ENCODE results near the gene FSIP1.

Gene FSIP1

DNA sequence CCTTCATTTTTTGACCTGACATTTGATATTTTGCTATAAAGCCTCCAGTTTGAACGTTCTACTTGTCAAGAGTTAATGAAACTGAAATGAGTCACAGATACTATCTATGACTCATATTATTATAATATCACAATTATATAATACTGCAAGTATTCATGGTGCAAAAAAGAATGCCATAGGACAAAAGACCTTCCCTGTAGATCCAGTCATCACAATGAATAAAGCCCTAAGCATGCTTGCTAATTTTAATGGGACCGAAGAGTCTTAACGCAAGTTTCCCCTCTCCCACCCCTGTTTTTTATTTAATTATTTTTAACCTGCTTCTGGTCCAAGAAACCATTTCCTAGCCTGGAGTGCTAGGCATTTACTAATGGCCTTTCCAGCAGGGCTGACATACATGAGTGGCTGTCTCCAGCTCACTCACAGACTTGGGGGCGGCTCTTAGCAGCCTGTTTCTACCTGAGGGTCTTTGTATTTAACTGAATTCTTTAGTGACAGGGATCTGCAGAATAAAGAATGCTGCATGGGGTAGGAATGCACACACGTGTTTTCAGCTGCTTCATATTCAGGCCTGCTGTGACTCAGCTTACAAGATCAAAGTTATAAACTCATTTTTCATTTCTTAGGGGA, 140.5 kb downstream of the FSIP1 start:
- DNase-seq: no peak

DNA sequence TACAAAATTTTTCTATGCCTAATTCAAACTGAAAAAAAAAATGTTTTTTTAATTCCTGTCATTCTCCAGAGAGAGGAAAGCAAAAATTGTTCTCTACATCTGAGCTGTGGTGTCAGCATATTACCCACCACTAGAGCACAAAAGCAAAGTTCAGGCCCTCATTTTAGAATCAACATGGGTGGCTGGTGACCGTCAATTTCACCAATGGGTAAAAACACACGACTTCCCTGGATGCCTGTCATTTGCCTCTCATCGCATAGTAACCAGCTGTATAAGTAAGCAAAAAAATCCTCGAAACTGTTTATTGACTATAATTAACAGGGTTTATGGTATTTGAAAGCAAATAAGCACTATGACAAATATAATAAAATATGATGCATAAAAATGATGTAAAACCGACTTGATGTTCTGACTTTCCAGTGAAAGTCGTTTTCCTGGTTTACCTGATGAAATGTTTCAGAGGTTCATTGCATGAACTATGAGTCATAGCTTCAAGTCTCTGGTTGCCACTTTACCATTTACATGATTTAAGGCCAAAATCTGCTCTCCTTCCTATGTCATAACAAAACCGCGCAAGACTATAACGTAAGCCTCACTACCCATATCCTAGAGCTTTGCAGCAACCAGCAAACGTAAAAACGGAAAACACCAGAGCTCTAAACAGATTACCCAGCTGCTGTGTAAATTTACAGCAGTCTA, 141.3 kb downstream of the FSIP1 start:
- no peak for DNase-seq

DNA sequence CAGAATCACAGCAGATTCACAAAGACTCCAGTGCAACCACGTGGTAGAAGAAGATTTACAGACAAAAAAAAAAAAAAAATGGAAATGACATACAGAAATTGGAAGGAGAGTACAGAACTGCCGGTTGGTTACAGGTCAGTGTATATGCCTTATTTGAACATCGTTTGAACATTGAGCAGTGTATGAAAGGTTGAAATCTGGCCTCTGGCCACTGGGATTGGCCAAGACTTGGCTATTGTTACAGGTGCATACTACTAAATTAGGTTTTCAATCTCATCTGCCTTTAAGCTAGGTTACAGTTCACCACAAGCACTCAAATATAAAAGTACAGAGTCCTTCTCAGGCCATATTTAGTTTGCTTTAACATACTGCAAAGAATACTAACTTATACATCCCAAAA, 142.0 kb downstream of the FSIP1 start:
- DNase-seq: no peak

DNA sequence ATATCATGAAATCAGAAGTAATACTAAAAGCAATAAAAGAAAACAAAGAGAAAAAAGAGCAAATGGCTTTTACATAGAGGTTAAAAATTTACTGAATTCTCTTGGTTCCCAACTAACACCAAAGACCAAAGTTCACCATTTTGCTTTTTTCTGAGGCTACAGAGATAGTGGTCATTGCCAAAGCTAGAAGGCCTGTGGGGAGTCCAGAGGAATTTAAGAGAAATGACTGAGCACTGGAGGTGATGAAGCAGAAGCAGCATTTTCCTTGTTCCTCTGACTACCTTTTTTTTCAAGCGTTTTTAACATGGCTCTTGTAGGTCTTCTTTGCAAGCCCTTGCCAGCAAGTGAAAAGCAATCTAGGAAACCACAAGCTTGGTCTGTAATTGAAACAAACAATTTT, 143.6 kb downstream of the FSIP1 start:
- DNase-seq: no peak

DNA sequence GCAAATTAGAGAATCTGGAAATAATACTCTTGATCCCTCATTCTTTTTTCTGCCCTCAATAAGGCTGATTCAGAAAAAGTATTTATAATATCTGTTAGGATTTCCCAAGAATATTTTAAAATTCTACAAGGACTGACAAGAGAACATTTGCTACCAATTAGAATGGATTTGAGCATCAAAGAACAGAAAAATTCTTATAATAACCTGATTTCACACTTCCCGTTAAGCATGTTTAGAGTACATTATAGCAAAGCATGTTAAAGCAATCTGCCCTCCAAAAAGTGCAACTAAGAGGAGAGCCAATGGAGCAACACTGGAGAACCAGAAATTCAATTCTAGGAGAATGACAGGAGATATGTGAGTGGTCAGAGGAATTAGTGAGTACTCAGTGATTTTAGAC, 144.6 kb downstream of the FSIP1 start:
- DNase-seq: no peak

DNA sequence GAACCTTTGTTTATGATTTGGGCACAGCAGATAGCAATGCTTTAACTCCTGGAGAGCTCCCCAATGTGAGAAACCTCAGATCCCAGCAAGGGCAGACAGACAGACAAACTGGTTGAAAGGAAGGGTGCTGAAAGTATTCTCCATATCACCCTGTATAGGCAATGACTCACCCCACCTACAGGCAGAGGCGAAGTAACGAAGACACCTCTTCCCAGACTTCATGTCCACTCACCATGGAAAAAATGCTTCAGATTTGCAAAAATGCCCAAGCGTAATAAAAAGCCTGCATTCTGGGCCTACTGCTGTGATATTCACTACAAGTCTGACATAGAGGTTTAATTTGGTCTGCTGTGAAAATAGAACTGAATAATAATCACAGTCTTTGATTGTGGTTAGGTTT, 151.3 kb downstream of the FSIP1 start:
- DNase-seq: no peak

DNA sequence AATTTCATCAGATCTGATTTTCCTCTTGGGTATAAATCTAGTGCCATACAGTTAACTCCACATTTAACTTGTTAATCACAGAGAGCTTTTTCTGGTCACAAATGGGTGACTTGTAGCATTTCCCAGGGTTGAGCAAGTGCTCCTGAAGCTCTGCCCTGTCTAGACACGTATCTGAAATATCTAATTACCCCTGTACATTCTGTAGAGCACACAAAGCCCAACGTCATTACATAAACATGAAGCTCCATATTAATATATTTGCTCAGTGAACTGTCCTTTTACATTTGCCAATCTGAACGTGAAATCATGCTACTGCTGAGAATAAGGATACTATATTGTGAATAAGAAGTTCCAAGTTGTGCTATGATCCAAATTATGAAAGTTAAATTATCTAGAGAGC, 152.7 kb downstream of the FSIP1 start:
- no peak for DNase-seq

DNA sequence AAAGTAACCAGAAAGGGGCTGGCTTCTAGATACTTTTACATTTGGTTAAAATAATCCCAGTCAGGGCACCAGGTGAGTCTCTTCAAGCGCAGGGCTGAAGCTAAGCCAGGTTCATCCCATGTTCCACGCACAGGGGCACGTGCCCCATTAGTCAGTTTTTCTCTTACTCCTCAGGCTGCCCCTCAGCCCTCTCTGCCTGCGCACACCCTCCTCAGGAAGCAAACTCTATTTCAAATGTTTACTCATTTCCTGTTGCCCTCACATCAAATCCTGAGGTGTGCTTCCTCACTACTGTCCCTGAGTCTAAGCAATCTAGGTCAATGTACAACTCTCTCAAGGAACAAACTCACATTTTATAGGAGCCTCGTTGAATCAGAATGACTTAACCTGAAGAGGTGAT, 153.3 kb downstream of the FSIP1 start:
- no peak for DNase-seq

DNA sequence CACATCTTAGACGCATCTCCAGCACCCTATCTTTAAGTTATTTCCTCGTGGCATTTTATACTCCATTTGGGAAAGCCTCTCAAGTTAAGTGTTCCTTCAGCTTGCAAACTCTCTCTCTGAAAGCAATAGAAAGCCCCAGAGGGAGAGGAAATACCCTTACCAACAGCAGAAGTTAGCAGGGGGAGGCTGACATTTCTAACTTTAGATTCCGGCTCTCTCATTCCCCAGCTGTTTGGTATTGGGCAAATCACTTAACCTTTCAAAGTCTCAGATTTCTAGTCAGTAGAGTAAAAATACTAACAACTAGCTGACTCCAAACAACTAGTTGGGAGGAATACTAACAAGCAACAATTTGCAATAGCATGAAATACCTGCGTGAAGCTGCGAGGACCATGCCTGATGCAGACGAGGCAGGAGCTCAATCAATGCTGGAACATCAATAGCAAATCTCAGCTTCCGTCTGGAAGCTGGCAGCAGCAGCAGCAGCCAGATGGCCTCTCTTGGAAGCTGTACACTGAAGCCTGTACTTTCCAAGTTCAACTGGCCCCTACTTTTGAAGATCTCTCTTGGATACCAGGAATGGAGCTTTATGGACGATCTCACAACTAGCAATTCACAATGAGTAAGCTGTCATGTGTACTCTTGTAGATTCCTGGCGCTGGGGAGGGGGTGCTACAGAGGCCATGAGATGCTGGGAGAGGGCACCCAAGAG, 153.9 kb downstream of the FSIP1 start:
- DNase-seq: no peak

DNA sequence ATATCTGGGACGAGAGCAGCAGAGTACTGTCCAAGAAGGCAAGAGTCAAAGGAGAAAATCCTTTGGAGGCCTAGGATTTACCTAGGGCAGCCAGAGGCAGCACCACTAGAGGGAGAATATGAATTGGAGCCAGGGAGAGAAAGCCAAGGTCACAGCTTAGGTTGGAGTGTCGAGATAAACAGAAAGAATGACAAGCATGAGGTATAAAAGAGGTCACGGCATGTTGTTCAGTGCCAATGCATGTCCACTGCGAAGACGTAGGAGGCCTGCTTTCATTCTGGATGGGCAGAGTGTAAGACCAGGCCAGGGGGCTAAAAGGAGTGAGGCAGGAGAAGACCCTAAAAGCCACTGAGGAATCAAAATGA, 154.5 kb downstream of the FSIP1 start:
- DNase-seq: no peak

DNA sequence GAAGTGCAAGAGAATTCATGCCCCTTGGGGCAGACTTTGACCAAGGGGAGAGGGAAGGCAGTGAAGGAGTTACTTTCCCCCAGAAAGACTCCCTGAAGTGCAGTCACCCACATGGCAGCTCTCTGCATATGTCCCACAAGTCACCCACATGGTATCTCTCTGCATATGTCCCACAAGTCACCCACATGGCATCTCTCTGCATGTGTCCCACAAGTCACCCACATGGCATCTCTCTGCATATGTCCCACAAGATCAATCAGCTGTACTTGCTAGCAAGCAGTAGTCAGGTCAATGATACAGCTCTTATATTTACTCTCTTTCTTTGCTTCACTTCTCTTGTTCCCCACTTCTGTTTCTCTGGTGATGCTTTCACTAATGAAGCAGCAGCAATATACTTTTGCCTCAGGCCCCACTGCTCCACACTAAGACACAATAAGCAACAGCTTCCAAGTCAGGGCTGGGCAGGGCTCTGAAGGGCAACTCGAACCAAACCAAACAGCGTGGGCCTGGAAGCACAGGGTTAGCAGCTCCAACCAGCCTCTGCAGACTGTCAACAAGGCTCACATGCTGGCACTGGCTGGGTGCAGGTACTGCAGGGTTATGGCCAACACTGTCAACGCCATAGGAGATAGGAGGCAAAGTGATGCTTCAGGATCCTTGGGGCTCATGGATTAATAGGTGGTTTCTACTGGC, 155.0 kb downstream of the FSIP1 start:
- DNase-seq: no peak

DNA sequence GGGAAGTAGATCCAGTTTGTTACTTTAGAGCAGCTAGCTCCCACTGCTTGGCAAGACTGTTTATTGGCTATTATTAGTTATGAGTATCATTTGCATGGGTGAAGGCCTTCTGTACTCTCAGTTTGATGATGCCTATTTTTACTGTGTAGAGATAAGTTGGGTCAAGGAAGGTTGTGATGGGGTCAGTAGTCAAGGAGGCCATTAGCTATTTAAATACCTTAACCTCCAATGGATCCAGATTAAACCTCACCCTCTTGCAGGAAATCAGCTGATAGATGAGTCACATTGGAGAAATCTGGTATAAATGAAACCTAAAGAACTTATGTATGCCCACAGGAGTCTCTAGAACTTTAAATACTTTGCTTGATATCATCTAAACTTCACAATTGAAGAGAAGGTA, 156.8 kb downstream of the FSIP1 start:
- no peak for DNase-seq

DNA sequence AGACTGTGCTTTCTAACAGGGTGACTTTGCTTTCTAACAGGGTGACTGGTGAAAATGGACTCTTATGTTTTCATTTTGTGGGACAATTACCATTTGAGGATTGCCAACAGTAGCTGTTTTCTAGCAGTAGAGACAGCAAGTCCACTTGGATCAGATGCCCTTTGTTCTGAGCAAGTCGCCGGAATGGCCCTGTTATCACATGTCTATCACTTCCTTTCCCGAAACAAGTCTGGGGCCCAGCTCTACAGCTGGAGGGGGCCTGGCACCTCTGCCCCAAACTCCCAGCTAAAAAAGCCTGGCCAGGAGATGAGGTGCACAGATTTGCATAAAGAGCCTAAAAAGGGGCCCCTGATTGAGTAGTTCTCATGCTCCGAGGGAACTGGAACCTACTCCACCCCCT, 157.2 kb downstream of the FSIP1 start:
- no peak for DNase-seq

DNA sequence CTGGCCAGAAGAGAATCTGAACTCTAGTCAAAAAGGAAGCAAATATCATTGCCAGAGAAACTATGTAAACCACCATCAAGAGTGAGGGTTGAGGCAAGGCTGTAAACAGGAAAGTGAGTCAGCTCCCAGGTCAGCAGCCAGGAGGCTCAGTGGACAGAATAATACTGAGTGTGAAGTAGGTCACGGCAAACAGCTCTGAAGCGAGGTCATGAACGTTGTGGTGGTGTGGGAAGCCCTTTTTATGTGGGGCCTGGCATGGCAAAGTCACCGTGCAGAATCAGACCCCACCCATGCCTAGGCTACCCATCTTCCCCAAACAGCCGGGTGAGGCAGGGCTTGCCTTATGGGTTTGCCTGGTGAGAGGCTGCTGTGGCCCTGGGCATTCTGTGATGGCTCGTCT, 157.8 kb downstream of the FSIP1 start:
- DNase-seq: no peak

DNA sequence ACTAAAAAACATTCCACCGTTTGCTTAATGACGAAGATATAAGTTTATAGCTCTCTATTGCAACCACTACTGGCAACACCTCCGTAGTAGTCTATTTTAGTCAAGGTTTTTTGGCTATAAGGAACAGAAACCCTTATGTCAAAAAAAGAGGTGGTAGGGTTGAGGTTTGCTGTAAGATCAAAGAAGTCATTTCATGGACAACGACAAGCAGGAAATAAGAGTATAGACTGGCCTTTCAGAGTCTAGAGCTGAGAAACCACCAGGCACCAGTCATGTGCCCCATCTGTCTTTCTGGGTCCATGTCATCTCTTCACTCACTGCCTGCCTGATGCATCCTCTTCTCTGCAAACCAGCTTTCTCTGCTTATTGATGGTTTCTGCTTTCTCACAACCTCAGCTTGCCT, 159.1 kb downstream of the FSIP1 start:
- no peak for DNase-seq

DNA sequence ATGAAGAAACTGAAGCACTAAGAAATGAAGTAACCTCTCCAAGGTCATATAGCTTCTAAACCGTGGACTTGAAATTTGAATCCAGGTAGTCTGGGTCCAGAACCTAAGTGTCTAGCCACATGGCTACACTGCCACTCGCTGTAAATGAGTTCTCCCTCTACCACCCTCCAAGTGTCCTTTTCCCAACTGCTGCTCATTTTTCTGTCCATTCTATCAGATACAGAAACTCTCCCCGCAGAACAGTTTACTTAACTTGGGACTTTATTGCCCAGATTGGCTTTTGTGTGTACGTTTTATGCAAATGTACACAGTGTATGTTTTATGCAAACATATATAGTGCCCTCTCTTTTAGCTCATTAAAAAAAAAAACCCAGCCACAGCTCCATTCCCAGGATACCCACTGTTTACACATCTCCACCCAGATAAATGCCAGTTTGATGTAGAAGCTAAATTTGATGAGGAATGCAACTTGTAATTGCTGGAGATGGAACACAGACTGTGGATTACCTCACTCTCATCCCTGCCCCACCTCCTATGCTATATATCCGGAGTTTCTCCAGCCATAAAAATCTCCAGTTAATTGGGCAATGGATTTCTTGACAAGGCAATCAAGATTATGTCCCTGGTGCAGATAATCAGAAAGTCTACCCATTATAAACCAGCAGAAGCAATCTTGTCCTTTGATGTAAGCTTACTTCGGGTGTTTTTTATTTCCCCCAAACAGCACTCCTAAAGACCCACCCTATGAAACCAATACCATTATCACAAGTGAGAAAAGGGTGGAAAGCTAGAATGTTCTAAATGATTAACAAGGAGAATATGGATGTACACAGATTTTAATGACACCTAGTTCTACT, 159.8 kb downstream of the FSIP1 start:
- DNase-seq: no peak

DNA sequence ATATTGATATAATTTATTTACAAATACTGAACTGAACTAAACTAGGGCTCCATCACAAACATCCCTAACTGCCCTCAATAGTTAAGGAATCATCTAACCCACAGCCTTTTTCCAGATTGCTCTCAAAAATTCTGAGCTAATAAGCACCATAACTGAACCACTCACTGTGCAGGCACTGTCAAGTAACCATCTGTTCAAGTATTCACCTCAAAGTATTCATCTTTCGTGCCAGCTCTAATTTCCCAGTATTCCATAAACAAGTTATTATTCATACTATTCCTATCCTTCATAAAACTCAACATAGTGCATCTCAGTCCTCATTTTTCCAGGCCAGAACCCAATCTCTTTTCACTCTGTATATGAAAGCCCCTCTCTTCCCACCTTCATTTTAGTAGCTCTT, 160.7 kb downstream of the FSIP1 start:
- DNase-seq: no peak

DNA sequence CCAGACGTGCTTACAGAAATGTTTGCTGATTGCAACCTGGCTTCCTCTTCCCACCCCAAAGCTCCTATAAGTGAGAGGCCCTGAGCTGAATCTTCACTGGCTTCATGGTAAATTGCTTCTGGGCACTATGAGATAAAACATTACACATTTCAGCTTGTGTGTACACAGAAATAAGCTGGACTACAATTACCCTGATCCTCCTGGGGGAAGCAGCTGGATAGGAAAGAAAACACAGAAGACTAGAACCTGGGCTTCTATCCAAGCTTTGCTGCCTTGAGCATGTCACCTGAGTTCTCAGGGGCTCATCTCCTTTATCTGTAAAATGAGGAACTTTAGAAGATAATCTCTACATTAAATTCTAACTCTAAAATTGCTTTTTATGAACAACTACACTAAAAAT, 161.4 kb downstream of the FSIP1 start:
- DNase-seq: no peak

DNA sequence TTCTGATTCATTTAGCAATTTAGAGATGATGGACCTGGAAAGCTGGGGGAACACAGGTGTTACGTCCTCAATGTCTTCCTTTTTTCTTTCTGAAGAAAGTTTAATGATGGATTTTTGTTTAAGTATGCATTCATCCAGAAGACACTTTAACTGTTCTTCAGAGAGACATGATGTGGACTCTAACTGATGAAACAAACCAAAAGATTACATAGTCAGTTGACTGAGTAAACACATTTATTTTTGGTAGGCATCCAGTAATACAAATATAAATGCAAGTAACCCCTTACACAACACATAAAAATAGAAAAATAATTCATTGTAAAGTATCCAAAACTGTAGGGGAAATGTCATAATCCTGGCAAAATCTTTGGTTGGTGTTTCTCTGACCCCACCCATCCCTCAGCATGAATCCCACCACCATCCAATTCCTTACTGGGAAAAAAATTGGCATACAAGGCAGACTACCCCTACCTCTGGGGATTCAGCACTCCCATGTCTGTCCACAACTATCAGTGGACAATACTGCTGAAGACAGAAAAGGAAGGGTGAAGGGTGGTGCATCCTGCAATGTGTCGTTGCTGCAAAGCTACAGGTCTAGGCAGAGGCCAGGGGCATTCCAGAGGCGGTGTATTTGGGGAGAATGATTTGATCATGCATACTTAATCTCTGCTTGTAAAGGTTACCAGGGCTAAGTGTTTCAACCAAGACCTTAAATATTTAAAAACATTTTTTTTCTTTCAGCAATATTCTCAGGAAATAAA, 164.4 kb downstream of the FSIP1 start:
- no peak for DNase-seq

DNA sequence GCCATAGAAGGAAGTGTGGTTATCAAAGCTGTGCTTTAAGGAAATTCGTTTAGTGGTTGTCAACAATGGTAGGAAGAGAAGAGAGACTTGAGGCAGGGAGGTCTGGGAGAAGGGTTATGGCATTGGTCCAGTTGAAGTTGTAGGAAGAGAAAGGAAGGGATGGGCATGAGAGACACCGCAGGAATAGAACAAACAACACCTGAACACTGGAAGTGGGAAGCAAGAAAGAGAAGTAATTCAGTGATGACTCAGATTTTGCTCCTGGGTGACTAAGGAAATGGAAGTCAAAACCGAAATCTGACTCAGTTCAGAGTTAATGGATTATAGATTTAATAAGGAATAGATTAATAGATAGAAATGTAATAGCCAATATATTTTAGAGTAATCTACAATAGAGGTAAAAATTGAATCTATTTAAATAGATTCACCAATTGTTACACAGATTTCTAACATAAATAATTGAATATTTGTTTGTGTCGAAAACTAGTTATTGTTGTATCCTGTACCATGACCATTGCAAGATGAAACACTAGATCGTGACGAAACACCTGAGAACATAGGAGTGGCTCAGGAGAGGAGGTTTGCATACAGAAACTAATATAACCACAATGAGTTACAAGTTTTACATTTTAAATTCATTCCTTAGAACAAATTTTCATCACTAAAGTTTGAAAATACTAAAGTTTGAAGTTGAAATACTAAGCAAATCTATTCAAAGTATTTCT, 165.7 kb downstream of the FSIP1 start:
- DNase-seq: no peak

DNA sequence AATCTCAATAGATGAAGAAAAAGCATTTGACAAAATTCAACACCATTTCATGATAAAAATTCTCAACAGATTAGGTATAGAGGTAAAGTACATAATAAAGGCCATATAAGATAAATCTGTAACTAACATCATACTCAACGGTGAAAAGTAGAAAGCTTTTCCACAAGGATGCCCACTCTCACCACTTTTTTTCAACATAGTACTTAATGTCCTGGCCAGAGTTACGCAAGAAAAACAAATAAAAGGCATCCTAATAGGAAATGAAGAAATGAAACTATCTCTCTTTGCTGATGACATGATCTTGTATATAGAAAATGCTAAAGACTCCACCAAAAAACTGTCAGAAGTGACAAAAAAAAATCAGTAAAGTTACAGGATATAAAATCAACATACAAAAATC, 168.8 kb downstream of the FSIP1 start:
- DNase-seq: no peak
